Measurements from ENCODE around the gene XYLT1. TPM values are rescaled to one million over a fixed set of nuclear protein-coding genes. Genes with fewer than 3 reads are reported as not detected.
"Not testable (repeated sequence)": the region's sequence is repeated elsewhere in the genome, so short reads cannot be mapped to it uniquely, and the experiment has no call there.

Gene XYLT1
- total and polyA plus RNA-seq, 8 donors, result 6.0 to 8.4 (median 7.3) TPM

DNA sequence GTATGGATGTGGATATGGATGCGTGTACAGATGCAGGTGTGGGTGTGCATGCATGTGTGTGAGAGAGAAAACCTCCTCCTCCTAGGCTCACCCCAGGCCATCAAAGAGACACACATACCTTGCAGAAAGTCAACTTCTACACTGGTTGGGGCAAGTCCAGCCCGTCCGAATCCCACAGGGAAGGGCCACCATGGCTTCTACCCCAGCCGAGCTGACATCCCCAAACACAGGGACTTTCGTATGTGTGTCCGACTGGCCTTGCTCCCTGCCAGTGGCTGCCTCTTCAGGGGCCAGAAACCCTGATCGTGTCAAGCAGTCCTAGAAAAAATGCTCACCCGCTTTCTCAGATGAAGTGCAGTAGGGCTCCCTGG is 134.2 kb downstream of the XYLT1 start:
- intact Hi-C loops (cut with DNase I), result no loop called here
- no peaks in the 10 kb centered on the region for H3K9me3 ChIP-seq
- peaks cover 0 to 12% of the 10 kb centered on the region in 2 donors for H3K4me1 ChIP-seq
- no peak for DNase-seq
- ATAC-seq, result no peak
- TF ChIP-seq, protein P1, sequence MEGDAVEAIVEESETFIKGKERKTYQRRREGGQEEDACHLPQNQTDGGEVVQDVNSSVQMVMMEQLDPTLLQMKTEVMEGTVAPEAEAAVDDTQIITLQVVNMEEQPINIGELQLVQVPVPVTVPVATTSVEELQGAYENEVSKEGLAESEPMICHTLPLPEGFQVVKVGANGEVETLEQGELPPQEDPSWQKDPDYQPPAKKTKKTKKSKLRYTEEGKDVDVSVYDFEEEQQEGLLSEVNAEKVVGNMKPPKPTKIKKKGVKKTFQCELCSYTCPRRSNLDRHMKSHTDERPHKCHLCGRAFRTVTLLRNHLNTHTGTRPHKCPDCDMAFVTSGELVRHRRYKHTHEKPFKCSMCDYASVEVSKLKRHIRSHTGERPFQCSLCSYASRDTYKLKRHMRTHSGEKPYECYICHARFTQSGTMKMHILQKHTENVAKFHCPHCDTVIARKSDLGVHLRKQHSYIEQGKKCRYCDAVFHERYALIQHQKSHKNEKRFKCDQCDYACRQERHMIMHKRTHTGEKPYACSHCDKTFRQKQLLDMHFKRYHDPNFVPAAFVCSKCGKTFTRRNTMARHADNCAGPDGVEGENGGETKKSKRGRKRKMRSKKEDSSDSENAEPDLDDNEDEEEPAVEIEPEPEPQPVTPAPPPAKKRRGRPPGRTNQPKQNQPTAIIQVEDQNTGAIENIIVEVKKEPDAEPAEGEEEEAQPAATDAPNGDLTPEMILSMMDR (IDR thresholded peaks at IDR 0.05), result no peak
- H3K27ac ChIP-seq, result no peak overlapping the region
- H3K36me3 ChIP-seq, result no peaks in the 10 kb centered on the region
- no peak overlapping the region for H3K4me3 ChIP-seq
- H3K27me3 ChIP-seq, result no peaks in the 10 kb centered on the region

DNA sequence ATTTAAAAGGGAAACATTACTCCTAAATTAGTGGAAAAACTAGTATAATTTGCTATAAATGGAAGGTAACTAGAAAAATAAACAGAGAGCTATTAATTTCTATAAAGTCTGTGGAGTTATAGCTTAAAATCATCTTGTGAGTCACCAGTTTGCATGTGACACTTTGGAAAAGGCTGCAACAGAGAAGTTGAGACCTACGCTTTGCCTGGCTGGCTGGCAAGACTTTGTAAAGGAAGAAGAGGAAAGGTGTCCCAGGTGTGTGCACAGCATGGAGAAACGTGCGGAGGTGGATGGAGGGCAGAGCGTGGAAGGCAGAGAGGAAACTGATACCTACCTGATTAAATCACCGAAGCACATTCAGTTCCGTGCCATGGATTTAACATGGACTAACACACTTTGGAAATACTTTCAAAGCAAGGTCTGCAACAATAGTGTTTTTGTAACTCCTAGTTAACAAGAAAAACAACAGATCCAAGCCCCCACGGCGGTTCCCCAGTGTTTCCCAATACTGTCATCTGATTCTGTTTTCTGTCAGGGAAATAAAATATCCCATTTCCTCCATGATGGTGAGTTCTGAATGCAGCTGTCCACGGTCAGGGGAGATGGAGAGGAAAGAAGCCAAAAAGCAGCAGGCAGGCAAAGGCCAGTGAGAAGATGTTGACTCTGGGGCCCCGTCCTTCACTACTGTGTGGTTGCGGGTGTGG is 134.8 kb downstream of the XYLT1 start:
- Histone ChIP-seq H3K27ac (no peak overlapping the region), H3K36me3 (no peaks in the 10 kb centered on the region), H3K4me3 (no peak overlapping the region), H3K4me1 (peaks cover 0 to 7% of the 10 kb centered on the region in 2 donors), H3K9me3 (no peaks in the 10 kb centered on the region), H3K27me3 (no peaks in the 10 kb centered on the region)
- TF ChIP-seq, protein P1 (IDR thresholded peaks at IDR 0.05), result no peak
- DNase-seq, result no peak
- ATAC-seq, result no peak
- intact Hi-C loops (cut with DNase I), result no loop called here

DNA sequence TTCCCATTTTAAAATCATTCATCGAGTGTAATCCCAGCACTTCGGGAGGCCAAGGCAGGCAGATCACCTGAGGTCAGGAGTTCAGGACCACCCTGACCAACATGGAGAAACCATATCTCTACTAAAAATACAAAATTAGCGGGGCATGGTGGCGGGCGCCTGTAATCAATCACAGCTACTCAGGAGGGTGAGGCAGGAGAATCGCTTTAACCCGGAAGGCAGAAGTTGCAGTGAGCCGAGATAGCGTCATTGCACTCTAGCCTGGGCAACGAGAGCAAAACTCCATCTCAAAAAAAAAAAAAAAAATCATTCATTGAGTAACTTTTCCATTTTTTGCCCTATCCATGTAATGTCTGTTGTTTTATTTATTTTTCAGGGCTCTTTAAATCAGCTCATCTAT is 135.4 kb downstream of the XYLT1 start:
- H3K27ac ChIP-seq; H3K4me3 ChIP-seq; H3K4me1 ChIP-seq; H3K9me3 ChIP-seq; H3K36me3 ChIP-seq; ATAC-seq; DNase-seq; H3K27me3 ChIP-seq; intact Hi-C loops (cut with DNase I): not testable (repeated sequence)

GRCh38 chr16:17334096-17334495 is 136.7 kb downstream of the XYLT1 start:
- TF ChIP-seq, protein P1 (IDR thresholded peaks at IDR 0.05), result no peak
- H3K27ac ChIP-seq, result no peak overlapping the region
- H3K9me3 ChIP-seq, result no peaks in the 10 kb centered on the region
- H3K4me3 ChIP-seq, result no peak overlapping the region
- H3K36me3 ChIP-seq, result no peaks in the 10 kb centered on the region
- intact Hi-C loops (cut with DNase I), result no loop called here
- H3K27me3 ChIP-seq, result no peaks in the 10 kb centered on the region
- DNase-seq, result no peak
- no peak for ATAC-seq
- H3K4me1 ChIP-seq, result no peaks in the 10 kb centered on the region

GRCh38 chr16:17333229-17333628 is 137.5 kb downstream of the XYLT1 start:
- H3K27me3 ChIP-seq, result no peaks in the 10 kb centered on the region
- no peaks in the 10 kb centered on the region for H3K9me3 ChIP-seq
- no peak overlapping the region for H3K4me3 ChIP-seq
- intact Hi-C loops (cut with DNase I), result no loop called here
- H3K27ac ChIP-seq, result no peak overlapping the region
- no peaks in the 10 kb centered on the region for H3K4me1 ChIP-seq
- no peaks in the 10 kb centered on the region for H3K36me3 ChIP-seq
- TF ChIP-seq, protein P1 (IDR thresholded peaks at IDR 0.05), result no peak
- ATAC-seq, result no peak
- DNase-seq, result no peak

- Histone ChIP-seq H3K4me1 (no peaks in the 10 kb centered on the region), H3K36me3 (no peaks in the 10 kb centered on the region), H3K9me3 (no peaks in the 10 kb centered on the region), H3K4me3 (no peak overlapping the region), H3K27ac (no peak overlapping the region), H3K27me3 (no peaks in the 10 kb centered on the region)
- TF ChIP-seq, protein P1 (IDR thresholded peaks at IDR 0.05), result no peak
- no peak for ATAC-seq
- intact Hi-C loops (cut with DNase I), result no loop called here
- DNase-seq, result no peak
Measured at GRCh38 chr16:17331991-17332390, 138.8 kb downstream of the XYLT1 start.
